Effector memory CD4-positive, alpha-beta T cell (primary cell): Measurements from ENCODE around the gene ACTBL2.

ENCODE experiments used
- DNase-seq, 3 donors: peaks; one replicate each; pipeline ENCODE4 v3.0.0-alpha.2; 2020
- H3K27ac ChIP-seq: 2 replicates; pipeline ENCODE4 v1.7.0; 2013; ENCODE audit warnings: mild to moderate bottlenecking, low read length, moderate library complexity; ENCODE audit not compliant: insufficient read depth, poor library complexity, severe bottlenecking
- H3K27me3 ChIP-seq: replicated peaks from 2 replicates; pipeline ENCODE4 v1.7.0; 2013; ENCODE audit warnings: mild to moderate bottlenecking, low read length; ENCODE audit not compliant: insufficient read depth, control insufficient read depth, poor library complexity, severe bottlenecking
- H3K36me3 ChIP-seq: 2 replicates; pipeline ENCODE4 v1.7.0; 2013; ENCODE audit warnings: mild to moderate bottlenecking, low read length, moderate library complexity; ENCODE audit not compliant: control insufficient read depth, insufficient read depth
- H3K4me1 ChIP-seq: 2 replicates; pipeline ENCODE4 v1.7.0; 2013; ENCODE audit warnings: low read length, mild to moderate bottlenecking; ENCODE audit not compliant: control insufficient read depth, insufficient read depth, poor library complexity, severe bottlenecking
- H3K4me3 ChIP-seq: 2 replicates; pipeline ENCODE4 v1.7.0; 2013; ENCODE audit warnings: low read length, low read depth, mild to moderate bottlenecking; ENCODE audit not compliant: insufficient read depth, poor library complexity, severe bottlenecking
- H3K9me3 ChIP-seq: 2 replicates; pipeline ENCODE4 v1.7.0; 2013; ENCODE audit warnings: mild to moderate bottlenecking, low read length, moderate library complexity; ENCODE audit not compliant: control insufficient read depth

Gene ACTBL2

GRCh38 chr5:57509501-57510260 lies 27.1 kb upstream of the ACTBL2 start:
- Histone ChIP-seq H3K4me3 (no peak overlapping the region), H3K9me3 (no peaks in the 10 kb centered on the region), H3K27me3 (peaks cover 2% of the 10 kb centered on the region), H3K4me1 (no peaks in the 10 kb centered on the region), H3K36me3 (no peaks in the 10 kb centered on the region), H3K27ac (no peak overlapping the region)
- DNase-seq = no peak

- no peak overlapping the region for H3K27ac ChIP-seq
- H3K27me3 ChIP-seq = peaks cover 2% of the 10 kb centered on the region
- H3K36me3 ChIP-seq = no peaks in the 10 kb centered on the region
- H3K4me3 ChIP-seq = no peak overlapping the region
- no peaks in the 10 kb centered on the region for H3K9me3 ChIP-seq
- DNase-seq = no peak
- H3K4me1 ChIP-seq = no peaks in the 10 kb centered on the region
Measured at GRCh38 chr5:57508211-57508610, 25.6 kb upstream of the ACTBL2 start.

- H3K4me3 ChIP-seq = no peak overlapping the region
- DNase-seq = no peak
- no peaks in the 10 kb centered on the region for H3K4me1 ChIP-seq
- H3K27me3 ChIP-seq = no peaks in the 10 kb centered on the region
- no peak overlapping the region for H3K27ac ChIP-seq
- H3K36me3 ChIP-seq = no peaks in the 10 kb centered on the region
- no peaks in the 10 kb centered on the region for H3K9me3 ChIP-seq
Measured at GRCh38 chr5:57505272-57506200, 22.9 kb upstream of the ACTBL2 start.

- no peaks in the 10 kb centered on the region for H3K4me1 ChIP-seq
- H3K36me3 ChIP-seq = no peaks in the 10 kb centered on the region
- H3K4me3 ChIP-seq = no peak overlapping the region
- DNase-seq = no peak
- no peak overlapping the region for H3K27ac ChIP-seq
- no peaks in the 10 kb centered on the region for H3K9me3 ChIP-seq
- H3K27me3 ChIP-seq = no peaks in the 10 kb centered on the region
Measured at GRCh38 chr5:57504357-57504756, 21.7 kb upstream of the ACTBL2 start.

- Histone ChIP-seq H3K4me1 (no peaks in the 10 kb centered on the region), H3K27ac (no peak overlapping the region), H3K27me3 (no peaks in the 10 kb centered on the region), H3K36me3 (no peaks in the 10 kb centered on the region), H3K4me3 (no peak overlapping the region), H3K9me3 (no peaks in the 10 kb centered on the region)
- DNase-seq = no peak
Measured at GRCh38 chr5:57503433-57503832, 20.8 kb upstream of the ACTBL2 start.

GRCh38 chr5:57501414-57502201 lies 19.0 kb upstream of the ACTBL2 start:
- H3K27me3 ChIP-seq = no peaks in the 10 kb centered on the region
- no peak for DNase-seq
- H3K27ac ChIP-seq = no peak overlapping the region
- H3K36me3 ChIP-seq = no peaks in the 10 kb centered on the region
- H3K9me3 ChIP-seq = no peaks in the 10 kb centered on the region
- H3K4me1 ChIP-seq = no peaks in the 10 kb centered on the region
- H3K4me3 ChIP-seq = no peak overlapping the region

GRCh38 chr5:57499262-57500050 lies 16.8 kb upstream of the ACTBL2 start:
- Histone ChIP-seq H3K27ac (no peak overlapping the region), H3K4me3 (no peak overlapping the region)
- DNase-seq = no peak

GRCh38 chr5:57497733-57498132 lies 15.1 kb upstream of the ACTBL2 start:
- no peaks in the 10 kb centered on the region for H3K9me3 ChIP-seq
- H3K36me3 ChIP-seq = no peaks in the 10 kb centered on the region
- H3K4me1 ChIP-seq = peaks cover 13% of the 10 kb centered on the region
- no peak overlapping the region for H3K4me3 ChIP-seq
- no peaks in the 10 kb centered on the region for H3K27me3 ChIP-seq
- H3K27ac ChIP-seq = no peak overlapping the region
- DNase-seq = no peak

More at GRCh38 chr5:57499262-57500050, 16.8 kb upstream of the ACTBL2 start:
- Histone ChIP-seq H3K36me3 (no peaks in the 10 kb centered on the region), H3K9me3 (no peaks in the 10 kb centered on the region), H3K4me1 (peaks cover 11% of the 10 kb centered on the region), H3K27me3 (no peaks in the 10 kb centered on the region)

GRCh38 chr5:57495285-57496086 lies 12.9 kb upstream of the ACTBL2 start:
- Histone ChIP-seq H3K27ac (peak overlapping the region; percentile 32), H3K4me3 (no peak overlapping the region), H3K4me1 (peaks cover 13% of the 10 kb centered on the region), H3K27me3 (no peaks in the 10 kb centered on the region), H3K36me3 (no peaks in the 10 kb centered on the region), H3K9me3 (no peaks in the 10 kb centered on the region)
- no peak for DNase-seq
